Suppressor macrophage treated with lipopolysaccharide for 4 hours (primary cell): ENCODE measurements around the gene STAT4.
A peak's percentile ranks its signal among the peaks of the same experiment; 100 is the strongest.

ENCODE experiments used
- DNase-seq: peaks from one replicate; pipeline ENCODE4 v3.0.0-alpha.2; 2020

Gene STAT4

GRCh38 chr2:190988910-190989309 lies 161.9 kb downstream of the STAT4 start:
- no peak for DNase-seq

- DNase-seq: no peak
These were observed 162.9 kb downstream of the STAT4 start for GRCh38 chr2:190987938-190988337.

GRCh38 chr2:190987116-190987515 lies 163.7 kb downstream of the STAT4 start:
- DNase-seq: no peak

- DNase-seq: no peak
These were observed 164.4 kb downstream of the STAT4 start for GRCh38 chr2:190986221-190986953.

- no peak for DNase-seq
These were observed 166.2 kb downstream of the STAT4 start for GRCh38 chr2:190984595-190984994.

- DNase-seq: no peak
These were observed 168.3 kb downstream of the STAT4 start for GRCh38 chr2:190982262-190983034.

- DNase-seq: no peak
These were observed 169.1 kb downstream of the STAT4 start for GRCh38 chr2:190981733-190982132.

GRCh38 chr2:190981333-190981732 lies 169.5 kb downstream of the STAT4 start:
- DNase-seq: no peak

- no peak for DNase-seq
These were observed 170.1 kb downstream of the STAT4 start for GRCh38 chr2:190980630-190981209.

GRCh38 chr2:190979906-190980629 lies 170.7 kb downstream of the STAT4 start:
- peak; percentile 23 for DNase-seq
